T1000 (cell line): ENCODE data around the gene CCR8.
"Not testable (repeated sequence)": the region's sequence is repeated elsewhere in the genome, so short reads cannot be mapped to it uniquely, and the experiment has no call there.

Experiments used
- DNase-seq: peaks from one replicate; lab custom pipeline; 2025; ENCODE audit warnings: mixed read lengths; lab: John Stamatoyannopoulos, UW

Gene CCR8

GRCh38 chr3:39315420-39315819, 14.1 kb upstream of the CCR8 start:
- DNase-seq = no peak

DNA sequence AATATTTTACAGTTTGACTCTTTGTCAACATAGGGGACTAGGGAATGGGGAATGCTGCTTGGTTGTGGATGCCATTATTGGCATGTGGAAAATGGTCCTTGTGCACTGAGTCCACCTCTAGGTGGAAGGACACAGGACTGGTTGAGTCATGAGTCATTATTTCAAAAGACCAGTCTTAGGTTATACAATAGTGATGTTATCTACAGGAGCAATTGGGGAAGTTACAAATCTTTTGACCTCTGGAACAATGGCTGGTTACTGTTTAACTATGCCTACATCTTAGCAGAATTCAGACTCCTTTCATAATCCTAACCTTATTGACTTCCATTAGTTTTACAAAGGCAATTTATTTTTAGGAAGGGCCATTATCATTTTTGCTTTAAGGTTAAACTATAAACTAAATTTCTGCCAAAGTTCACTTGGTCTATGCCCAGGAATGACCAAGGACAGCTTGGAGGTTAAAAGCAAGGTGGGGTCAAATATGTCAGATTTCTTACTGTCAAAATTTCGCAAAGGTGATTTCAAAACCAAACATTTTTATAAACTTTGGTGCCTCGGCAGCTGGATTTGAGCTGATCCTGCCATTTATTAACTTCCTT, 11.8 kb upstream of the CCR8 start:
- DNase-seq = no peak

- no peak for DNase-seq
Observed at GRCh38 chr3:39318301-39318700, 11.2 kb upstream of the CCR8 start.

DNA sequence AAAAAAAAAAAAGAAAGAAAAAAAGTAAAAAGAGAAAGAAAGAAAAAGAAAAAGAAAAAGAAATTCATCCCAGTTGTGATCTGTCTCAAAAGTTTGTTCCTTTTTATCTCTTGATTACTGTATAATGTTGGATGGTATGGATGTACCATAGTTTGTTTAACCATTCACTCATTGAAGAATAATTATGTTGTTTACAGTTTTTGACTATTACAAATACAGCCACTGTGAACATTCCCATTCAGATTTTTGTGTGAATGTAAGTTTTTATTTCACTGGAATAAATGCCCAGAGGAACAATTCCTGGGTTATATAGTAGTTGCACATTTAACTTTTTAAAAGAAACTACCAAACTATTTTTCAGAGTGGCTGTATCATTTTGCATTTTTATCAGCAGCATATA, 10.3 kb upstream of the CCR8 start:
- no peak for DNase-seq

DNA sequence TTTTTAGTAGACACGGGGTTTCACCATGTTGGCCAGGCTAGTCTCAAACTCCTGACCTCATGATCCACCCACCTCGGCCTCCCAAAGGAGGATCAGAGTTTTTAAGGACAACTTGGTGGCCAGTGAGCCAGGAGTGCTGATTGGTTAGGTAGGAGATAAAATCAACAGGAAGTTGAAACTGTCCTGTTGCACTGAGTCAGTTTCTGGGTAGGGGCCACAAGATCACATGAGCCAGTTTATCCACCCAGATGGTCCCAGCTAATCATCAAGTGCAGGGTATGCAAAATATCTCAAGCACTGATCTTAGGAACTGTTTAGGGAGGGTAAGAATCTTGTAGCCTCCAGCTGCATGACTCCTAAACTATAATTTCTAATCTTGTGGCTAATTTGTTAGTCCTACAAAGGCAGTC, 7.9 kb upstream of the CCR8 start:
- not testable (repeated sequence) for DNase-seq

DNA sequence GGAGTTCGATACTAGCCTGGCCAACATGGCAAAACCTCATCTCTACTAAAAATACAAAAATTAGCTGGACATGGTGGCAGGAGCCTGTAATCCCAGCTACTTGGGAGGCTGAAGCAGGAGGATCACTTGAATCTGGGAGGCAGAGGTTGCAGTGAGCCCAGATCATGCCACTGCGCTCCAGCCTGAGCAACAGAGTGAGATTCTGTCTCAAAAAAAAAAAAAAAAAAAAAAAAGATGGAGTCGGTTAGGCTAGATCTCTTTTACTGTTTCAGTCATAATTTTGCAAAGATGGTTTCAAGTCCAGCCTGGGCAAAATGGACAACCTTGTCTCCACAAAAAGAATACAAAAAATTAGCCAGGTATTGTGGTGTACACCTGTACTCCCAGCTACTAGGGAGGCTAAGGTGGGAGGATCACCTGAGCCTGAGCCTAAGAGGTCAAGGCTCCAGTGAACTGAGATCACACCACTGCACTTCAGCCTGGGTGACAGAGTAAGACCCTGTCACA, 7.2 kb upstream of the CCR8 start:
- DNase-seq = not testable (repeated sequence)

GRCh38 chr3:39322936-39323335, 6.6 kb upstream of the CCR8 start:
- no peak for DNase-seq

- no peak for DNase-seq
Observed at GRCh38 chr3:39323494-39323893, 6.0 kb upstream of the CCR8 start.

DNA sequence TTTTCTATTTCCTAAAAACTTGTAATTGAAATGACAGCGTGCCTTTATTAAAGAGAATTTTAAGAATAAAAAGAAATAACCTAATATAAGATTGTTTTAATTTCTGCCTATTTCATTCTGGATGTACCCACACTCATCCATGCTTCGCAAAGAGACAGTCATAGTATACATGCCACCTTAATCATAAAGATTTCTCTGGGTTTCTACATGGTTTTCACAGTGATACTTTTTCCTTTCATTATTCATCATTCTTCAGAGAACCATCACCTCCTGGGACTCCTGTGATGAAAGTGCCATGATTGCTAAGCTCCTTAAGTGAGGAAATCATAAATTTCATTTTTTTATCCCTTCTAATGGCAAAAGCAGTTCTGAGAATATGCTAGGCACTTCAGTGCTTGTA, 4.3 kb upstream of the CCR8 start:
- DNase-seq = no peak

- no peak for DNase-seq
Observed at GRCh38 chr3:39327053-39327745, 2.3 kb upstream of the CCR8 start.

DNA sequence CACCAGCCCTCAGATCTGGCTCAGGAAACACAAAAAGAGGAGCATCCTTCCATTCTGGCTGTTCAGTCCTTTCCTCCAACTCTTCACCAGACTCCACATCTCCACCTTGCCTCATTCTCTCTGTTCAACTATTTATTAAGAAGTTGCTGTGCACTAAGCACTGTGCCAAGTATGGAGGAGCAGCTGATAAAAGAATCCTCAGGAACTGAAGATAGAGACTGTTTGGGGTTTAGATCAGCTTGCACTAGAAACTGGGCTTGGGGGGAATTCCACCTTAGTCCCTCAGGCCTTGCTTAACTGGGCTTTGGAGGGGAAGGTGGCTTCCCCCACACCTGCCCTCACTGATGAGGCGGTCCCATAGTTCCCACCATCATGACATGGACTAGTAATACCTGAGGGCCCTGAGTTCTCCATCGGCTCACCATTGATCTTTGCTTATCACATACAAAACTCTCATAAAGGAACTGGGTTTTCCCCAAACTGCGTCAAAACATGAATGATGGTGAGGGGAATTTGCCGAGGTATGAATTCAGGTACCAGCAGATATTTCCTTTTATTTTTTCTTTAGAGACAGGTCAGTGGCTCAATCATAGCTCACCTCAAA, 1.7 kb upstream of the CCR8 start:
- no peak for DNase-seq

- no peak for DNase-seq
Observed at GRCh38 chr3:39330824-39331223, 1.3 kb downstream of the CCR8 start.

DNA sequence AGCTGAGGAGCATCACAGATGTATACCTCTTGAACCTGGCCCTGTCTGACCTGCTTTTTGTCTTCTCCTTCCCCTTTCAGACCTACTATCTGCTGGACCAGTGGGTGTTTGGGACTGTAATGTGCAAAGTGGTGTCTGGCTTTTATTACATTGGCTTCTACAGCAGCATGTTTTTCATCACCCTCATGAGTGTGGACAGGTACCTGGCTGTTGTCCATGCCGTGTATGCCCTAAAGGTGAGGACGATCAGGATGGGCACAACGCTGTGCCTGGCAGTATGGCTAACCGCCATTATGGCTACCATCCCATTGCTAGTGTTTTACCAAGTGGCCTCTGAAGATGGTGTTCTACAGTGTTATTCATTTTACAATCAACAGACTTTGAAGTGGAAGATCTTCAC, 3.0 kb downstream of the CCR8 start:
- no peak for DNase-seq

DNA sequence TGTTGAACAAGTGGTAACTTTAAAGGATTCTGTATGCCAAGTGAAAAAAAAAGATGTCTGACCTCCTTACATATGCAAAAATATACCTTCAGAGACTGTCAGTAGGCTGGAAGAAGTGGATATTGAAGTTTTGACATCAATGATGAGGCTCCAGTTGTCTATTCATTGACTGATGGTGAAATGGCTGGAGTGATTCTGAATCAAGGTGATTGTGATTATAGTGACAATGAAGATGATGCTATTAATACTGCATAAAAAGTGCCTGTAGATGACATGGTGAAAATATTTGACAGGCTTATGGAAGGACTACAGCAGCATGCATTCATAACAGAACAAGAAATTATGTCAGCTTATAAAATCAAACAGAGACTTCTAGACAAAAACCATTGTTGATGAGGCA, 4.1 kb downstream of the CCR8 start:
- DNase-seq = no peak

GRCh38 chr3:39334205-39334604, 4.7 kb downstream of the CCR8 start:
- no peak for DNase-seq

GRCh38 chr3:39338201-39338600, 8.7 kb downstream of the CCR8 start:
- DNase-seq = no peak

GRCh38 chr3:39339086-39339485, 9.6 kb downstream of the CCR8 start:
- no peak for DNase-seq

DNA sequence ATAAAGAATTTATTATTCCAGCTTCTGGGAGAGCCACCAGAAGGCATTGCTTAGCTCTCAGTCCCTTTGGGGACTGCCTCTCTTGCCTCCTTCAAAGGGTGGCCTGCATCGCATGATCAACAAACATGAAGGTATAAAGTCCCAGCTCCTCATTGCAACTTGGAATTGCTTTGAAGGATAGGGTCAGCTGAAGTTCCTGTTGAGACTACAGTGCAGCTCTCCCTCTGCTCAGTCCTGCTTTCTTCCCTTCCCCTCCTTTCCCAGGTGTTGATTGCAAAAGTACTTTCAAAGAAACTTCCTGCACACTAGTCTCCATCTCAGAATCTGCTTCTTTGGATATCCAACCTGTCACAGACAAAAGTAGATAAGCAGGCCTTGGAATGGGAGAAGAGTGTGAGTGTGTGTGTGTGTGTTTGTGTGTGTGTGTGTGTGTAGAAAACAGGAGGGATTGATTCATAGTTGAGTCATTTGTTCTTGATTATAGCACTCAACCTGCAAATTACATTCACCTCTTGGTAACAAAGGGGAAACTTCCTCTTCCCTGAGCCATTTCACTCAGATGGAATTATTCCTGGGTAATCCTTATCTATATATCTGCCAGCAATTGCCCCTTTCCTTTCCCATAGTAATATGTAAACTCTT, 13.7 kb downstream of the CCR8 start:
- no peak for DNase-seq

GRCh38 chr3:39343760-39344159, 14.3 kb downstream of the CCR8 start:
- no peak for DNase-seq

DNA sequence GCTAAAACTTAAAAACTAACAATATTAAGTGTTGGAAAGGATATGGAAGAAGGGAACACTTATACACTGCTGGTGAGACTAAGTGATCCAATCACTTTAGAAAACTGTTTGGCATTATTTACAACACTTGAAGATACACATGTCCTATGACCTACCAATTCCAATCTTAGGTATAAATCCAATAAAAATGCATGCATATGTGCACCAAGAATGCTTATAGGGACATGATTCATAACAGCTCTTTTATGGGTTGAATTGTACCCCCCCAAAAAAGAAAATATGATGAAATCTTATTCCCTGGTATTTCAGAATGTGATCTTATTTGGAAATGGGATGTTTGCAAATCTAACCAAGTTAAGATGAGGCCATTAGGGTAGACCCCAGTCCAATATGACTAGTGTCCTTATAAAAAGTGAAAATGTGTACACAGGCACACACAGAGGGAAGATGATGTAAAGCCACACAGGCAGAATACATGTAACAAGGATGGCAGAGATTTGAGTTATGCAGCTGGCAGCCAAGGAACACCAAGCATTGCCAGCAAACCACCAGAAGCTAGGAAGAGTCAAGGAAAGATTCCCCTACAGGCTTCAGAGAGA, 15.3 kb downstream of the CCR8 start:
- DNase-seq = no peak

- DNase-seq = no peak
Observed at GRCh38 chr3:39346785-39347585, 17.5 kb downstream of the CCR8 start.

GRCh38 chr3:39347586-39347876, 18.0 kb downstream of the CCR8 start:
- DNase-seq = no peak
